ENCODE data around the gene RAP1GAP2. TPM values are rescaled to one million over a fixed set of nuclear protein-coding genes. Genes with fewer than 3 reads are reported as not detected.

The RAP1GAP2 gene
- total and polyA plus RNA-seq, 7 donors, result 4.8 to 14.7 (median 12.5) TPM

DNA sequence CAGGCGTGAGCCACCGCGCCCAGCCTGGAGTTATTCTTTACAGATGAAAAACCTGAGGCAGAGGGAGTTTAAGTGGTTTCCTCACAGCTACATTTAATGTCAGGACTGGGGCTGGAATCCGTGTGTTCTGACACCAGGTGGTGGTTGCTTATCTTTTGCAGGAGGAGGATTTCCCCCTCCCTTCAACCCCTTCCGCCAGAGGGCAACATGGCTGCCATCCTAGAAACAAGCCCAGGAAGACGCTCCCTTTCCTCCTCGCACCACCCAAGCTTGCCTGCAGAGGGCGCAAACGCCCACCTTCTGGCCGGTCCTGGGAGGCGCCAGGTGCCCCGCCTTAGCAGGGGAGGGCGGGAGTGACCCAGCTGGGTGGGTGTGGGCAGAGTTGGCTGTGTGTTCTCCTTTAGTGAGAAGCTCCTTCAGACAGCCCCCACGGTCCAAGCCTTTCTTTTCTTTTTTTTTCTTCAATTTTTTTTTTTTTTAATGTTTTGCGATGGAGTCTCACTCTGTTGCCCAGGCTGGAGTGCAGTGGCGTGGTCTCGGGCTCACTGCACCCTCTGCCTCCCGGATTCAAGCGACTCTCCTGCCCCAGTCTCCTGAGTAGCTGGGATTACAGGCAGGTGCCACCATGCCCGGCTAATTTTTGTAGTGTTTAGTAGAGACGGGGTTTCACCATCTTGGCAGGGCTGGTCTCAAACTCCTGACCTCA lies 9.9 kb upstream of the RAP1GAP2 start:
- H3K36me3 ChIP-seq, result no peaks in the 10 kb centered on the region
- 15 to 26% methylated on average over 21 of the region's 21 CpGs for WGBS, 2 donors
- TF ChIP-seq CTCF (IDR thresholded peaks at IDR 0.05) (peak in 3 of 4 experiments; percentile 27 to 63 (median 29)), POLR2AphosphoS5 (IDR thresholded peaks at IDR 0.05) (no peak)
- no peaks in the 10 kb centered on the region for H3K4me1 ChIP-seq
- H3K4me3 ChIP-seq, result no peak overlapping the region
- DNase-seq, result peak; percentile 74
- peaks cover 0 to 3% (median 0%) of the 10 kb centered on the region in 3 donors for H3K27me3 ChIP-seq
- intact Hi-C loops (cut with DNase I), result no loop called here
- peaks cover 0 to 3% (median 0%) of the 10 kb centered on the region in 4 donors for H3K9me3 ChIP-seq
- no peak overlapping the region for H3K27ac ChIP-seq

DNA sequence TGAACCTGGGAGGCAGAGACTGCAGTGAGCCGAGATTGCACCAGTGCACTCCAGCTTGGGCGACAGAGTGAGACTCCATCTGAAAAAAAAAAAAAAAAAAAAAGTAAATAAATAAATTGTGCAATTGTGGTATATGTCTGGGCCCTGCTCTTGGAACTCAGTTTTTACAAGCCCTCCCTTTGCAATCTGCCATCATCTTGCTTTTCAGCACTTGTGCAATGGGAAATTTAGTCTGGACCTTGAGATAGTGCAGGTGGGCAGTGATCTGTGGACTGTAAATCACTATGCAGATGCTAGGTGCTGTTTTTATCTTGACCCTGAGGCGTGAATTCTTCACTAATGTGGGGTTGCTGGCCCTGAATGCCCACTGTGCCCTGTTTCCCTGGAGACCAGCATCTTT lies 6.5 kb upstream of the RAP1GAP2 start:
- no peak overlapping the region for H3K4me3 ChIP-seq
- H3K9me3 ChIP-seq, result no peaks in the 10 kb centered on the region
- H3K27me3 ChIP-seq, result peaks cover 0 to 9% (median 0%) of the 10 kb centered on the region in 3 donors
- intact Hi-C loops (cut with DNase I), result no loop called here
- H3K27ac ChIP-seq, result no peak overlapping the region
- no peaks in the 10 kb centered on the region for H3K4me1 ChIP-seq
- TF ChIP-seq CTCF (IDR thresholded peaks at IDR 0.05) (no peak), POLR2A (IDR thresholded peaks at IDR 0.05) (no peak)
- WGBS, 2 donors, result 51 to 66% methylated on average over 3 of the region's 3 CpGs
- no peak for DNase-seq
- H3K36me3 ChIP-seq, result no peaks in the 10 kb centered on the region

GRCh38 chr17:2792366-2793169 lies 3.7 kb upstream of the RAP1GAP2 start:
- H3K4me3 ChIP-seq, result no peak overlapping the region
- H3K4me1 ChIP-seq, result no peaks in the 10 kb centered on the region
- intact Hi-C loops (cut with DNase I), result no loop called here
- H3K36me3 ChIP-seq, result no peaks in the 10 kb centered on the region
- no peaks in the 10 kb centered on the region for H3K9me3 ChIP-seq
- no peak overlapping the region for H3K27ac ChIP-seq
- H3K27me3 ChIP-seq, result peaks cover 0 to 29% (median 0%) of the 10 kb centered on the region in 3 donors
- DNase-seq, result no peak
- TF ChIP-seq EP300 (IDR thresholded peaks at IDR 0.05) (no peak), POLR2A (IDR thresholded peaks at IDR 0.05) (no peak), CTCF (IDR thresholded peaks at IDR 0.05) (no peak), POLR2AphosphoS5 (IDR thresholded peaks at IDR 0.05) (no peak)
- 57 to 76% methylated on average over 24 of the region's 24 CpGs for WGBS, 2 donors

GRCh38 chr17:2794111-2794803 lies 2.0 kb upstream of the RAP1GAP2 start:
- no peaks in the 10 kb centered on the region for H3K36me3 ChIP-seq
- no peaks in the 10 kb centered on the region for H3K4me1 ChIP-seq
- H3K27ac ChIP-seq, result no peak overlapping the region
- no peak for DNase-seq
- intact Hi-C loops (cut with DNase I), result no loop called here
- no peaks in the 10 kb centered on the region for H3K9me3 ChIP-seq
- H3K4me3 ChIP-seq, result no peak overlapping the region
- peaks cover 0 to 39% (median 0%) of the 10 kb centered on the region in 3 donors for H3K27me3 ChIP-seq
- TF ChIP-seq POLR2AphosphoS5 (IDR thresholded peaks at IDR 0.05), result no peak
- 65 to 84% methylated on average over 6 of the region's 6 CpGs for WGBS, 2 donors

Measured in sigmoid colon (tissue), 7 donors.